ENCODE data around the gene TINAGL1. TPM values are rescaled to one million over a fixed set of nuclear protein-coding genes. Genes with fewer than 3 reads are reported as not detected.

The TINAGL1 gene
- total RNA-seq, result 31.8 TPM
- polyA plus RNA-seq (ENCODE audit: insufficient read depth in 1 of 8, insufficient read length in 8 of 8, low replicate concordance in 1 of 8), result 10 to 100 TPM; 19.3 to 31.0 (median 24.9) TPM
- long read RNA-seq, donor 1, partial matches to known transcripts, result 0 of 3 reads
- long read RNA-seq, donor 1, other reads (novel, unspliced or antisense), result 0 of 3 reads
- long read RNA-seq, donor 2, result 0 reads
- long read RNA-seq, donor 3, transcript TINAGL1-201 (12 exons, 2,187 nt), result major isoform, 15 of 15 reads
- long read RNA-seq, donor 3, partial matches to known transcripts, result 0 of 15 reads
- long read RNA-seq, donor 3, other reads (novel, unspliced or antisense), result 0 of 15 reads
- long read RNA-seq, donor 4, transcript TINAGL1-201 (12 exons, 2,187 nt), result major isoform, 5 of 6 reads
- long read RNA-seq, donor 4, partial matches to known transcripts, result 0 of 6 reads
- long read RNA-seq, donor 4, other reads (novel, unspliced or antisense), result 0 of 6 reads
- long read RNA-seq, donor 5, transcript TINAGL1-201 (12 exons, 2,187 nt), result major isoform, 17 of 17 reads
- long read RNA-seq, donor 5, partial matches to known transcripts, result 0 of 17 reads
- long read RNA-seq, donor 5, other reads (novel, unspliced or antisense), result 0 of 17 reads
- long read RNA-seq, donor 6, partial matches to known transcripts, result 31 of 35 reads
- long read RNA-seq, donor 6, other reads (novel, unspliced or antisense), result 0 of 35 reads
- long read RNA-seq, donor 7, partial matches to known transcripts, result 0 of 4 reads
- long read RNA-seq, donor 7, other reads (novel, unspliced or antisense), result 0 of 4 reads
- long read RNA-seq, donor 8, partial matches to known transcripts, result 32 of 36 reads
- long read RNA-seq, donor 8, other reads (novel, unspliced or antisense), result 0 of 36 reads
- long read RNA-seq, donor 9, partial matches to known transcripts, result 0 of 1 reads
- long read RNA-seq, donor 9, other reads (novel, unspliced or antisense), result 0 of 1 reads
- long read RNA-seq, donor 10, partial matches to known transcripts, result 0 of 3 reads
- long read RNA-seq, donor 10, other reads (novel, unspliced or antisense), result 0 of 3 reads
- long read RNA-seq, donor 11, transcript TINAGL1-201 (12 exons, 2,187 nt), result major isoform, 9 of 9 reads
- long read RNA-seq, donor 11, partial matches to known transcripts, result 0 of 9 reads
- long read RNA-seq, donor 11, other reads (novel, unspliced or antisense), result 0 of 9 reads

- H3K36me3 ChIP-seq (ENCODE audit: control insufficient read depth, insufficient read depth, low read length), result no peaks in the 10 kb centered on the region
- WGBS (ENCODE audit: insufficient coverage), result 4% methylated on average over 9 of the region's 25 CpGs
- no peak for DNase-seq
- peaks cover 21% of the 10 kb centered on the region for H3K27me3 ChIP-seq (ENCODE audit: control insufficient read depth, insufficient read depth, low read length)
- H3K9me3 ChIP-seq (replicated peaks; ENCODE audit: control insufficient read depth, low read depth, low read length), result no peaks in the 10 kb centered on the region
- H3K4me1 ChIP-seq (ENCODE audit: control insufficient read depth, insufficient read depth, low read length), result peaks cover 40% of the 10 kb centered on the region
- peak within 1 kb of the TSS; percentile 15 for H3K27ac ChIP-seq (ENCODE audit: low read length)
- peak within 1 kb of the TSS; percentile 46 for H3K4me3 ChIP-seq (ENCODE audit: low read length)
Measured at GRCh38 chr1:31576201-31576669, at the start of gene TINAGL1. Gene TINAGL1 (plus strand): TSS chr1:31576515. CDS start chr1:31577149, 634 bp downstream.

DNA sequence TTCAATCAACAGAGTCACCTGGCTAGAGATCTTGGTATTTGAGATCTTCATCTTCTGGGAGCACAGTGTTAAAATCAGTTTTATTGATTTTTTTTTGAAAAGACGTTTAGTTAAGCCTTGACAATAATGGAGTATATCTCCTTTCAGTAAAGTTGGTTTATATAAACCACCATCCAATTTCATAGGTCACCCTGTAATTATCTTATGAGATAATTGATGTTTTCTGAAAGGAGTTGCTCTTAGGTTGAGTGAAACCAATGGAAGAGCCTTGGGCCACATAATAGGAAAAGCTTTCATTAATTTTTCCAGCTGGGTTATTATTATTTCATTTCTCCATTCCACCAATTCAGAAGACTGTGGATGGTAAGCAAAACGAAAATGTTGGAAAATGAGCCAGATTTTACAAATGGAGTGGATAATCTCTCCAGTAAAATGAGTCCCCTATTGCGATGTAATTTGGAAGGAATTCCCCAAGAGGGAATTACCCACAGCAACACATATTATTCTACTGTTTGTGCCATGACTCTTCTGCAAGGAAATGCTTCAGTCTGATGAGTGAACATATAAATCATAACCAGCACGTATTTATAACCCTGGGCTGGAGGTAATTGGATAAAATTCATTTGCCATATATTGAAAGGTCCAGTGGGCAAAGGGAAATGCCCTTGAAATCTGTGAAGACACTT, 46.2 kb upstream of the TINAGL1 start:
- DNase-seq, result no peak
- H3K36me3 ChIP-seq (ENCODE audit: control insufficient read depth, insufficient read depth, low read length), result no peaks in the 10 kb centered on the region
- no peaks in the 10 kb centered on the region for H3K4me1 ChIP-seq (ENCODE audit: control insufficient read depth, insufficient read depth, low read length)
- H3K4me3 ChIP-seq (ENCODE audit: low read length), result no peak overlapping the region
- H3K27me3 ChIP-seq (ENCODE audit: control insufficient read depth, insufficient read depth, low read length), result no peaks in the 10 kb centered on the region
- H3K27ac ChIP-seq (ENCODE audit: low read length), result no peak overlapping the region
- no CpG with 5 or more reads among the region's 4 CpGs for WGBS (ENCODE audit: insufficient coverage)
- no peaks in the 10 kb centered on the region for H3K9me3 ChIP-seq (replicated peaks; ENCODE audit: control insufficient read depth, low read depth, low read length)

DNA sequence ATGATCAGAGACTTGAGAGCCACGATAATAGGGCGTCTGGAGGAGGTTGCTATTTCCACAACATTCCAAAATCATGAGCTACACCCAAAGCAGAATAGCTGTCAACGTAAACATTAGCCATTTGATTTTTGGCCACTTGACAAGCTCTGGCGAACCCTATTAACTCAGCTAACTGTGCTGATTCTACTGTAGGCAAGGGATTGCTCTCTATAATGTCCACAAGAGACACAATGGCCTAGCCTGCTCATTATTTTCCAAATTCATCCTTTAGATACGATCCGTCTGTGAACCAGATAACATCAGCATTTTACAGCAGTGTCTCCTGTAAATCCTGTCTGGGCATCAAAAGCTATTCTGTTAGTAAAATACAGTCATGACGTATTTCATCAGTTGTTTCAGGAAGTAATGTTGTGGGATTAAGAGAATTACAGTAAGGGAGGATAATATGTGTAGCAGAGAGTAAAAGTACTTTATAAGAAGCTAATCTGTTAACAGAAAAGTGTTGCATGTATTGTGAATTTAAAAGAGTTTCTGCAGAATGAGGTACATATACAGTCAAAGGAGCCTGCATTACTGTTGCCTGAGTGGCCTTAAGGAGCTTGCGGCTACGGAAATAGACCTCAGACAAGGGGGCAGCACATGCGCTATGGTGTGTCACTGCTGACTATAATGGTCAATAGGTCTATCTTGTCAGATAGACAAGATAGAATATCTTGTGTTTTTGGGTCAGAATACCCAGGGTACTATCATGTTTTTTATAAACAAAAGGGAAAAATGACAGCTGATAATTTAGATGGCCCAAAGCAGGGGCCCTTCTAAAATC, 44.9 kb upstream of the TINAGL1 start:
- no peak overlapping the region for H3K4me3 ChIP-seq (ENCODE audit: low read length)
- H3K4me1 ChIP-seq (ENCODE audit: control insufficient read depth, insufficient read depth, low read length), result no peaks in the 10 kb centered on the region
- no peaks in the 10 kb centered on the region for H3K9me3 ChIP-seq (replicated peaks; ENCODE audit: control insufficient read depth, low read depth, low read length)
- no peaks in the 10 kb centered on the region for H3K36me3 ChIP-seq (ENCODE audit: control insufficient read depth, insufficient read depth, low read length)
- 53% methylated on average over 5 of the region's 10 CpGs for WGBS (ENCODE audit: insufficient coverage)
- peak; percentile 49 for DNase-seq
- H3K27ac ChIP-seq (ENCODE audit: low read length), result no peak overlapping the region
- no peaks in the 10 kb centered on the region for H3K27me3 ChIP-seq (ENCODE audit: control insufficient read depth, insufficient read depth, low read length)

DNA sequence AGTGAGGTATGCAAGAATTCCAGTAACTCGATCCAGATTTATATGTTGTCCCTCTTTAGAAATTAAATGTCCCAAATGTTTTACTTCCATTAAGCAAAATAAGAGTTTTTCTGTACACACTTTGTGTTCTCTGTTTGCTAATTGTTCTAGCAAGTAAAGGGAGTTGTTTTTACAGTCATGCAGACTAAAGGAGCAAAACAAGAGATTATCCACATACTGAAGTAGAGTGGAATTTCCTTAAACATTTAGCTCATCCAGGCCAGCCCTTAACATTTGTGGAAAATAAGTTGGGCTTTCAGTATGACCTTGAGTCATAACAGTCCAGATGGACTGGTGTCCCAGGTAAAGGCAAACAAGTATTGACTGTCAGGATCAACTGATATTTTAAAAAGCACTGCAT, 44.1 kb upstream of the TINAGL1 start:
- Histone ChIP-seq H3K27ac (ENCODE audit: low read length) (no peak overlapping the region), H3K9me3 (replicated peaks; ENCODE audit: control insufficient read depth, low read depth, low read length) (no peaks in the 10 kb centered on the region), H3K4me1 (ENCODE audit: control insufficient read depth, insufficient read depth, low read length) (no peaks in the 10 kb centered on the region), H3K27me3 (ENCODE audit: control insufficient read depth, insufficient read depth, low read length) (no peaks in the 10 kb centered on the region), H3K36me3 (ENCODE audit: control insufficient read depth, insufficient read depth, low read length) (no peaks in the 10 kb centered on the region), H3K4me3 (ENCODE audit: low read length) (no peak overlapping the region)
- WGBS (ENCODE audit: insufficient coverage), result no CpG with 5 or more reads among the region's 1 CpG
- DNase-seq, result peak; percentile 30

DNA sequence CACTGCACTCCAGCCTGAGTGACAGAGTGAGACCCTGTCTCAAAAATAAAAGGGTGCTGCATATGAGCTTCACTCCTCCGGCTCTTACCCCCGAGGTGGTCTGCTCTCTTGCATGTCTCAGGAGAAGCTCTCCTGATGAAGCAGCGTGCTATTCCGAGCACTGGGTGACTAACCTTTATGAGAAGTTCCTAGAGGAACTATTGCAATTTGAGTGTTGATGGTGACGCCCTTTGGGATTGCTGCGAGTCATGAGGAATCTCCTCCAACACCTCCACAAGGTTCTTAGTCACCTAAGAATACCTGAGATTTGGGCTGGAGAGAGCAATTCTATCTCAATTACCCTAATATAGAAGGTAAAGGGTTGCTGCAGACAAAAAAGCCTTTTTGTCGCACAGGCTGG, 40.8 kb upstream of the TINAGL1 start:
- Histone ChIP-seq H3K27me3 (ENCODE audit: control insufficient read depth, insufficient read depth, low read length) (no peaks in the 10 kb centered on the region), H3K36me3 (ENCODE audit: control insufficient read depth, insufficient read depth, low read length) (no peaks in the 10 kb centered on the region), H3K27ac (ENCODE audit: low read length) (no peak overlapping the region), H3K4me3 (ENCODE audit: low read length) (no peak overlapping the region), H3K4me1 (ENCODE audit: control insufficient read depth, insufficient read depth, low read length) (no peaks in the 10 kb centered on the region), H3K9me3 (replicated peaks; ENCODE audit: control insufficient read depth, low read depth, low read length) (no peaks in the 10 kb centered on the region)
- 100% methylated on average over 2 of the region's 7 CpGs for WGBS (ENCODE audit: insufficient coverage)
- DNase-seq, result no peak

DNA sequence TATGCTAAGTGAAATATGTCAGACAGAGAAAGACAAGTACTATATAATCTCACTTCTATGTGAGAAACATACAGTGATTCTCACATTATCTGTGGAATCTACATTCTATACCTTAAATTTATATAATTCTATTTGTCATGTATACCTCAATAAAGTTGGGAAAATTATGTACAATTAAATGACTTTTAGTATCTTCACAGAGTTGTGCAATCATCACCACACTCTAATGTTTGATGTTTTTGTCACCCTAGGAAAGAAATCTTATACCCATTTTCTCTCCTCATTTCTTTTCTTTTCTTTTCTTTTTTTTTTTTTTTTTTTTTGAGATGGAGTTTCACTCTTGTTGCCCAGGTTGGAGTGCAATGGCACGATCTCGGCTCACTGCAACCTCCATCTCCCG, 37.0 kb upstream of the TINAGL1 start:
- Histone ChIP-seq H3K27me3 (ENCODE audit: control insufficient read depth, insufficient read depth, low read length) (no peaks in the 10 kb centered on the region), H3K4me1 (ENCODE audit: control insufficient read depth, insufficient read depth, low read length) (no peaks in the 10 kb centered on the region), H3K27ac (ENCODE audit: low read length) (no peak overlapping the region), H3K4me3 (ENCODE audit: low read length) (no peak overlapping the region), H3K36me3 (ENCODE audit: control insufficient read depth, insufficient read depth, low read length) (no peaks in the 10 kb centered on the region), H3K9me3 (replicated peaks; ENCODE audit: control insufficient read depth, low read depth, low read length) (peaks cover 2% of the 10 kb centered on the region)
- DNase-seq, result no peak
- WGBS (ENCODE audit: insufficient coverage), result no CpG with 5 or more reads among the region's 3 CpGs

DNA sequence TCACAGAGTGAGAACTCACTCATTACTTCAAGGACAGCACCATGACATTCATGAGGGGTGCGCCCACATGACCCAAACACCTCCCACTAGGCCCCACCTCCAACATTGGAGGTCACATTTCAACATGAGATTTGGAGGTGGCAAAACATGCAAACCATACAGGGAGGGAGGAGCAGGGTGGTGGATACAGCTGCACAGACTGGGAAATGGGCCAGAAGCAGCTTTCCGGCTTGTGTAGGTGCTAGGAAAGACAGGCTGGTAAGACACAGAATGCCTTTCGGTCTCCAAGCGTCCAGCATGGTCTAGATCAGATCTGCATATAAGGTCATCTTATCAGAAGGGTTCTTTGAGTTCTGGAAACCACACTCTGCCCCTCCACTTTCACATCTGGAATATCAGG, 35.1 kb upstream of the TINAGL1 start:
- 100% methylated on average over 1 of the region's 4 CpGs for WGBS (ENCODE audit: insufficient coverage)
- no peak overlapping the region for H3K27ac ChIP-seq (ENCODE audit: low read length)
- H3K27me3 ChIP-seq (ENCODE audit: control insufficient read depth, insufficient read depth, low read length), result no peaks in the 10 kb centered on the region
- DNase-seq, result no peak
- no peak overlapping the region for H3K4me3 ChIP-seq (ENCODE audit: low read length)
- peaks cover 2% of the 10 kb centered on the region for H3K9me3 ChIP-seq (replicated peaks; ENCODE audit: control insufficient read depth, low read depth, low read length)
- H3K4me1 ChIP-seq (ENCODE audit: control insufficient read depth, insufficient read depth, low read length), result no peaks in the 10 kb centered on the region
- H3K36me3 ChIP-seq (ENCODE audit: control insufficient read depth, insufficient read depth, low read length), result no peaks in the 10 kb centered on the region

DNA sequence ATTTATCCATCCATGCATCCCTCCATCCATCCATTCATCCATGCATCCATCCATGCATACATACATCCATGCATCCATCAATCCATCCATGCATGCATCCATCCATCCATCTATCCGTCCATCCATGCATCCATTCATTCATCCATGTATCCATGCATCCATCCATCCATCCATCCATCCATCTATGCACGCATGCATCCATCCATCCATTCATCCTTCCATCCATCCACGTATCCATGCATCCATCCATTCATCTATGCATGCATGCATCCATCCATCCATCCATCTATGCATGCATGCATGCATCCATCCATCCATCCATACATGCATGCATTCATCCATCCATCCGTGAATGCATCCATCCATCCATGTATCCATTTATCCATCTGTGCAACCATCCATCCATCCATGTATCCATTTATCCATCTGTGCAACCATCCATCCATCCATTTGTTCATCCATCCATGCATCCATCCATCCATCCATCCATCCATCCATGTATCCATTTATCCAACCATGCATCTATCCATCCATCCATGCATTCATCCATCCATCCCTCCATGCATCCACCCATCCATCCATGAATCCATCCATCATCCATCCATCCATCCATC, 30.3 kb upstream of the TINAGL1 start:
- 94% methylated on average over 4 of the region's 4 CpGs for WGBS (ENCODE audit: insufficient coverage)
- Histone ChIP-seq H3K4me1 (ENCODE audit: control insufficient read depth, insufficient read depth, low read length) (peaks cover 15% of the 10 kb centered on the region), H3K27me3 (ENCODE audit: control insufficient read depth, insufficient read depth, low read length) (peaks cover 2% of the 10 kb centered on the region), H3K27ac (ENCODE audit: low read length) (no peak overlapping the region), H3K4me3 (ENCODE audit: low read length) (no peak overlapping the region), H3K9me3 (replicated peaks; ENCODE audit: control insufficient read depth, low read depth, low read length) (peaks cover 2% of the 10 kb centered on the region), H3K36me3 (ENCODE audit: control insufficient read depth, insufficient read depth, low read length) (no peaks in the 10 kb centered on the region)
- no peak for DNase-seq

GRCh38 chr1:31548534-31548906, 27.8 kb upstream of the TINAGL1 start:
- WGBS (ENCODE audit: insufficient coverage), result 9% methylated on average over 6 of the region's 12 CpGs
- no peak for DNase-seq
- Histone ChIP-seq H3K27me3 (ENCODE audit: control insufficient read depth, insufficient read depth, low read length) (peaks cover 6% of the 10 kb centered on the region), H3K27ac (ENCODE audit: low read length) (no peak overlapping the region), H3K4me1 (ENCODE audit: control insufficient read depth, insufficient read depth, low read length) (peaks cover 15% of the 10 kb centered on the region), H3K36me3 (ENCODE audit: control insufficient read depth, insufficient read depth, low read length) (no peaks in the 10 kb centered on the region), H3K4me3 (ENCODE audit: low read length) (no peak overlapping the region), H3K9me3 (replicated peaks; ENCODE audit: control insufficient read depth, low read depth, low read length) (no peaks in the 10 kb centered on the region)
